B cell (primary cell): ENCODE data around the gene HEG1. TPM values are rescaled to one million over a fixed set of nuclear protein-coding genes. Genes with fewer than 3 reads are reported as not detected.

Source experiments
- ATAC-seq: fragments of 200-7000 bp; cut with Tn5 transposase; one replicate; pipeline ENCODE4 v1.10.0; 2021; ENCODE audit warnings: low read depth, mild to moderate bottlenecking, moderate number of reproducible peaks, moderate library complexity
- CTCF ChIA-PET: fragments of 350-600 bp; sonication (Branson Sonifier 250); formaldehyde crosslinking; loops from one replicate; lab custom pipeline; 2021; ENCODE audit warnings: antibody characterized with exemption, inconsistent platforms; lab: Charles Lee
- POLR2A ChIA-PET: fragments of 350-600 bp; sonication (Branson Sonifier 250); formaldehyde crosslinking; loops from one replicate; lab custom pipeline; 2021; ENCODE audit warnings: antibody characterized with exemption; lab: Charles Lee
- DNase-seq: peaks from one replicate; pipeline ENCODE4 v3.0.0; 2013
- H2AFZ ChIP-seq: 2 replicates; pipeline ENCODE4 v1.6.1; 2012; ENCODE audit warnings: mild to moderate bottlenecking, low read depth, low read length; ENCODE audit not compliant: insufficient read depth, poor library complexity, severe bottlenecking
- H3K27ac ChIP-seq, 2 donors: 1 replicate in 1 of 2; 2 replicates in 1 of 2; pipeline ENCODE4 v1.5.1; 2012 to 2013; ENCODE audit warnings: low read length in 2 of 2, mild to moderate bottlenecking in 2 of 2, moderate library complexity in 1 of 2
- H3K27me3 ChIP-seq, 4 experiments: fragments of 200-600 bp in 1 of 4; sonication (generic) in 1 of 4; replicated peaks in 1 of 4; 1 replicate in 2 of 4; 2 replicates in 2 of 4; pipeline versions ENCODE4 v1.6.1 to v1.7.0; 2013 to 2016; ENCODE audit warnings: low read length in 3 of 4, mild to moderate bottlenecking in 2 of 4, mixed read lengths in 1 of 4, moderate library complexity in 1 of 4; ENCODE audit not compliant: insufficient read depth in 4 of 4, control insufficient read depth in 3 of 4; ENCODE audit errors: control extremely low read depth in 1 of 4
- H3K36me3 ChIP-seq, 2 experiments: replicated peaks in 1 of 2; 1 replicate in 1 of 2; 2 replicates in 1 of 2; pipeline versions ENCODE4 v1.6.1 to v1.7.1; 2013; ENCODE audit warnings: low read length in 1 of 2; ENCODE audit not compliant: insufficient read depth in 2 of 2, control insufficient read depth in 1 of 2; ENCODE audit errors: control extremely low read depth in 1 of 2, extremely low read depth in 1 of 2
- H3K4me1 ChIP-seq, 2 donors: fragments of 200-600 bp in 1 of 2; sonication (generic) in 1 of 2; 1 replicate in 1 of 2; 2 replicates in 1 of 2; pipeline versions ENCODE4 v1.5.1 to v1.6.1; 2013 to 2017; ENCODE audit warnings: low read length in 2 of 2; ENCODE audit not compliant: control insufficient read depth in 2 of 2, insufficient read depth in 2 of 2
- H3K4me2 ChIP-seq: replicated peaks from 2 replicates; pipeline ENCODE3; 2012; ENCODE audit warnings: mild to moderate bottlenecking, low read depth, low read length; ENCODE audit not compliant: poor library complexity, severe bottlenecking
- H3K4me3 ChIP-seq, 5 experiments: fragments of 200-600 bp in 1 of 5; sonication (generic) in 1 of 5; 1 replicate in 3 of 5; 2 replicates in 2 of 5; pipeline versions ENCODE4 v1.5.1 to v1.7.0; 2011 to 2016; ENCODE audit warnings: low read length in 4 of 5, mild to moderate bottlenecking in 4 of 5, low read depth in 2 of 5, control low read depth in 1 of 5, moderate library complexity in 1 of 5; ENCODE audit not compliant: insufficient read depth in 1 of 5; ENCODE audit errors: control extremely low read depth in 1 of 5, extremely low read depth in 1 of 5
- H3K79me2 ChIP-seq: fragments of 200-600 bp; sonication (generic); one replicate; pipeline ENCODE4 v1.6.0; 2016; ENCODE audit warnings: low read length; ENCODE audit not compliant: control insufficient read depth, insufficient read depth
- H3K9ac ChIP-seq: fragments of 200-600 bp; sonication (generic); 2 replicates; pipeline ENCODE4 v1.6.1; 2017; ENCODE audit warnings: mild to moderate bottlenecking, low read length, moderate library complexity
- H3K9me3 ChIP-seq, 3 donors: one replicate each; pipeline versions ENCODE4 v1.6.1 to v1.7.1; 2013; ENCODE audit warnings: low read length in 2 of 3; ENCODE audit not compliant: control insufficient read depth in 2 of 3, insufficient read depth in 1 of 3; ENCODE audit errors: control extremely low read depth in 1 of 3
- H4K20me1 ChIP-seq: 2 replicates; pipeline ENCODE4 v1.6.0; 2012; ENCODE audit warnings: mild to moderate bottlenecking, low read length; ENCODE audit not compliant: insufficient read depth, control insufficient read depth, poor library complexity, severe bottlenecking
- H3K27ac Mint-ChIP-seq: one replicate; pipeline ENCODE4 v1.8.0; 2021; ENCODE audit warnings: mixed read lengths
- H3K27me3 Mint-ChIP-seq: one replicate; pipeline ENCODE4 v1.8.0; 2021; ENCODE audit warnings: mixed read lengths
- H3K4me1 Mint-ChIP-seq: one replicate; pipeline ENCODE4 v1.8.0; 2021; ENCODE audit warnings: mixed read lengths
- H3K4me3 Mint-ChIP-seq: one replicate; pipeline ENCODE4 v1.8.0; 2021; ENCODE audit warnings: mixed read lengths
- H3K9me3 Mint-ChIP-seq: one replicate; pipeline ENCODE4 v1.8.0; 2022; ENCODE audit warnings: mixed read lengths; ENCODE audit not compliant: insufficient read depth
- CTCF ChIP-seq: fragments of 200-600 bp; IDR thresholded peaks from one replicate; pipeline ENCODE4 v1.8.0; 2022; ENCODE audit warnings: antibody characterized with exemption, mild to moderate bottlenecking
- EZH2 ChIP-seq: IDR thresholded peaks from 2 replicates; pipeline ENCODE4 v1.6.1; 2012; ENCODE audit warnings: borderline replicate concordance, low read depth, mild to moderate bottlenecking, moderate library complexity, low read length; ENCODE audit not compliant: insufficient read depth, poor library complexity, severe bottlenecking
- WGBS: methylation state at CpG from one replicate; pipeline ENCODE4 v1.1.5; 2013; ENCODE audit warnings: missing lambda C conversion rate; ENCODE audit not compliant: insufficient coverage; 5-methylcytosine and 5-hydroxymethylcytosine counted together
- intact Hi-C: fragments of 100-400 bp; cut with micrococcal nuclease; formaldehyde crosslinking; loops from one replicate; pipeline ENCODE4 v1.10.0; 2022
- polyA plus RNA-seq: library from polyadenylated mRNA; depleted of rRNA; stranded (reverse); fragments of >200 nt; gene quantifications from 2 replicates; pipeline ENCODE4 v1.2.3, GENCODE V29; 2012
- total RNA-seq, 2 donors: library from RNA; stranded (reverse); fragments of 120-200 nt in 1 of 2; gene quantifications; 1 replicate in 1 of 2; 2 replicates in 1 of 2; pipeline versions ENCODE4 v1.2.3 to v1.2.4, GENCODE V29; 2013 to 2022

The HEG1 gene
- total and polyA plus RNA-seq, 2 donors (not counting 1 experiment from before 2014, with no cell fraction given): 5.1 to 9.2 TPM

GRCh38 chr3:125061646-125062045 is 5.8 kb upstream of the HEG1 start:
- Histone ChIP-seq H3K36me3 (no peaks in the 10 kb centered on the region), H3K9me3 (no peaks in the 10 kb centered on the region), H2AFZ (no peak overlapping the region), H3K4me2 (no peak overlapping the region), H3K4me1 (peaks cover 0 to under 1% of the 10 kb centered on the region in 2 donors), H3K4me3 (no peak overlapping the region), H3K27ac (no peak overlapping the region), H3K9ac (no peak overlapping the region), H3K79me2 (no peaks in the 10 kb centered on the region), H4K20me1 (no peaks in the 10 kb centered on the region), H3K27me3 (peaks cover 0 to 13% (median 3%) of the 10 kb centered on the region in 4 experiments)
- no peaks in the 10 kb centered on the region for H3K9me3 Mint-ChIP-seq
- DNase-seq (no peak), ATAC-seq (no peak)
- ChIA-PET CTCF (no interaction called here), POLR2A (no interaction called here)
- H3K27ac Mint-ChIP-seq: no peak overlapping the region
- H3K4me1 Mint-ChIP-seq: peaks cover under 1% of the 10 kb centered on the region
- WGBS: 93% methylated on average over 4 of the region's 5 CpGs
- no peak overlapping the region for H3K4me3 Mint-ChIP-seq
- intact Hi-C loops: no loop called here
- TF ChIP-seq CTCF (no peak), EZH2 (no peak)
- peaks cover 32% of the 10 kb centered on the region for H3K27me3 Mint-ChIP-seq

- Histone ChIP-seq H3K4me1 (peaks cover 0 to 5% of the 10 kb centered on the region in 2 donors), H3K79me2 (no peaks in the 10 kb centered on the region), H3K9ac (no peak overlapping the region), H4K20me1 (no peaks in the 10 kb centered on the region), H3K27ac (no peak overlapping the region), H3K4me2 (no peak overlapping the region), H3K4me3 (no peak overlapping the region), H3K9me3 (no peaks in the 10 kb centered on the region), H3K36me3 (no peaks in the 10 kb centered on the region), H3K27me3 (peaks cover 0 to 13% (median 3%) of the 10 kb centered on the region in 4 experiments), H2AFZ (no peak overlapping the region)
- H3K27me3 Mint-ChIP-seq: peaks cover 32% of the 10 kb centered on the region
- H3K4me3 Mint-ChIP-seq: no peak overlapping the region
- POLR2A ChIA-PET: no interaction called here
- intact Hi-C loops: no loop called here
- peaks cover 3% of the 10 kb centered on the region for H3K4me1 Mint-ChIP-seq
- no peaks in the 10 kb centered on the region for H3K9me3 Mint-ChIP-seq
- WGBS: 87% methylated on average over 3 of the region's 4 CpGs
- TF ChIP-seq CTCF: no peak
- TF ChIP-seq EZH2: no peak
- no peak for DNase-seq
- CTCF ChIA-PET: no interaction called here
- no peak overlapping the region for H3K27ac Mint-ChIP-seq
- ATAC-seq: no peak
These were observed 5.4 kb upstream of the HEG1 start for GRCh38 chr3:125061170-125061569.
